Left lobe of liver (tissue), 2 donors: ENCODE data around the gene BRAT1. TPM values are rescaled to one million over a fixed set of nuclear protein-coding genes. Genes with fewer than 3 reads are reported as not detected.
"Not testable (repeated sequence)": the region's sequence is repeated elsewhere in the genome, so short reads cannot be mapped to it uniquely, and the experiment has no call there.

ENCODE experiments used
- ATAC-seq: fragments of 200-7000 bp; cut with Tn5 transposase; one replicate; pipeline ENCODE4 v1.9.1; 2020; ENCODE audit warnings: mild to moderate bottlenecking, moderate library complexity
- DNase-seq: peaks from one replicate; pipeline ENCODE4 v3.0.0-alpha.2; 2020; ENCODE audit warnings: low spot score
- total RNA-seq: library from RNA; stranded (reverse); gene quantifications from one replicate; pipeline ENCODE4 v1.2.1, GENCODE V29; 2021
- donor health status: DM: no; HTN: no; CAD: no; lungs with moderate emphysema.
- donor health status: DM: no; HTN: yes; CAD: no.

The BRAT1 gene
- 15.6 TPM for total RNA-seq

- DNase-seq (peak; percentile 96), ATAC-seq (peak; percentile 90)
Observed at GRCh38 chr7:2555121-2556052, at the start of gene BRAT1. TSS of gene BRAT1 (minus strand) at chr7:2555524. CDS start at chr7:2554431, 1,093 bp downstream.

GRCh38 chr7:2604608-2605174 is 49.4 kb upstream of the BRAT1 start:
- no peak for ATAC-seq

GRCh38 chr7:2603044-2603965 is 48.0 kb upstream of the BRAT1 start:
- DNase-seq (no peak), ATAC-seq (no peak)

More at GRCh38 chr7:2604608-2605174, 49.4 kb upstream of the BRAT1 start:
- DNase-seq, result no peak

GRCh38 chr7:2602406-2603043 is 47.2 kb upstream of the BRAT1 start:
- no peak for ATAC-seq
- DNase-seq, result no peak

- no peak for DNase-seq
- no peak for ATAC-seq
Observed at GRCh38 chr7:2601907-2602306, 46.6 kb upstream of the BRAT1 start.

- DNase-seq, result no peak
Observed at GRCh38 chr7:2601065-2601464, 45.7 kb upstream of the BRAT1 start.

GRCh38 chr7:2598154-2598823 is 43.0 kb upstream of the BRAT1 start:
- no peak for DNase-seq
- peak; percentile 33 for ATAC-seq

More at GRCh38 chr7:2601065-2601464, 45.7 kb upstream of the BRAT1 start:
- no peak for ATAC-seq

GRCh38 chr7:2597273-2597640 is 41.9 kb upstream of the BRAT1 start:
- no peak for DNase-seq
- ATAC-seq, result no peak

- ATAC-seq (no peak), DNase-seq (no peak)
Observed at GRCh38 chr7:2596464-2597272, 41.3 kb upstream of the BRAT1 start.

GRCh38 chr7:2595258-2595860 is 40.0 kb upstream of the BRAT1 start:
- DNase-seq (no peak), ATAC-seq (no peak)

- no peak for DNase-seq
Observed at GRCh38 chr7:2594599-2594998, 39.3 kb upstream of the BRAT1 start.

GRCh38 chr7:2593036-2593727 is 37.9 kb upstream of the BRAT1 start:
- no peak for ATAC-seq
- DNase-seq, result no peak

More at GRCh38 chr7:2594599-2594998, 39.3 kb upstream of the BRAT1 start:
- no peak for ATAC-seq

GRCh38 chr7:2592375-2592865 is 37.1 kb upstream of the BRAT1 start:
- ATAC-seq (no peak), DNase-seq (no peak)

- not testable (repeated sequence) for ATAC-seq, DNase-seq
Observed at GRCh38 chr7:2589941-2590340, 34.6 kb upstream of the BRAT1 start.

- DNase-seq (no peak), ATAC-seq (no peak)
Observed at GRCh38 chr7:2589341-2589740, 34.0 kb upstream of the BRAT1 start.

- DNase-seq (no peak), ATAC-seq (no peak)
Observed at GRCh38 chr7:2587778-2588177, 32.5 kb upstream of the BRAT1 start.

GRCh38 chr7:2587134-2587533 is 31.8 kb upstream of the BRAT1 start:
- ATAC-seq (no peak), DNase-seq (no peak)
